NT2/D1 (cell line): ENCODE results near the gene IMMP2L.

Experiments used
- DNase-seq: peaks from one replicate; pipeline ENCODE4 v3.0.0-alpha.2; 2011; ENCODE audit warnings: low read depth, low spot score
- H3K27me3 ChIP-seq: 2 replicates; pipeline ENCODE4 v1.6.0; 2011; ENCODE audit warnings: mild to moderate bottlenecking; ENCODE audit not compliant: insufficient read length, insufficient read depth
- H3K36me3 ChIP-seq: 2 replicates; pipeline ENCODE4 v1.6.1; 2011; ENCODE audit warnings: mild to moderate bottlenecking, low read length, mixed read lengths; ENCODE audit not compliant: insufficient read depth, insufficient read length
- H3K4me1 ChIP-seq: 2 replicates; pipeline ENCODE4 v1.5.1; 2011; ENCODE audit not compliant: insufficient read depth, insufficient read length
- H3K4me3 ChIP-seq: 2 replicates; pipeline ENCODE4 v1.5.1; 2011; ENCODE audit warnings: low read depth; ENCODE audit not compliant: insufficient read length
- H3K9ac ChIP-seq: 2 replicates; pipeline ENCODE4 v1.6.0; 2011; ENCODE audit warnings: low read depth; ENCODE audit not compliant: insufficient read length
- H3K9me3 ChIP-seq: 2 replicates; pipeline ENCODE4 v1.5.1; 2011; ENCODE audit warnings: mild to moderate bottlenecking, low read length; ENCODE audit not compliant: insufficient read depth
- SUZ12 ChIP-seq: IDR thresholded peaks from 2 replicates; pipeline ENCODE4 v1.6.1; 2011; ENCODE audit not compliant: insufficient read length, insufficient read depth; ENCODE audit errors: extremely low read depth
- YY1 ChIP-seq: IDR thresholded peaks from 2 replicates; pipeline ENCODE4 v1.6.1; 2011; ENCODE audit not compliant: insufficient read length, insufficient read depth
- ZNF274 ChIP-seq: IDR thresholded peaks from 2 replicates; pipeline ENCODE4 v1.6.1; 2011; ENCODE audit warnings: mild to moderate bottlenecking, low read depth, low read length

The IMMP2L gene

DNA sequence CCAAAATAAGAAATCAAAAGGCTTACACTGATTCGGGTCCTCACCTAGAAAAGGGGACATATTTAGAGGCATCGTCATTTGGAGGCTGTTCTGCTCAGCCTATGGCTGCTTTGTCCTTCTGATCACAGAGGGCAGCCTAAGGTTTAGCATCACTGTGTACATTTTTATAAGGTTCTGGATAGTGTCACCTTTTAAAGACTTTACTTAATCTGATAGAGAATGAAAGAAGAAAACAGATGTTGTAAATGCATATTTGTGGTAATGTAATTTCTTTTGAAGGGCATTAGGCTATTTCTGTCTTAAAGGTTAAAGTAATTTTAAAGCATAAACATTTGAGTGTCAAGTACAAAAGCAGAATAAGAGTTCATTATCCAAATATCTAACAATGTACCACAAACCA lies 916.7 kb downstream of the IMMP2L start:
- Histone ChIP-seq H3K27me3 (no peaks in the 10 kb centered on the region), H3K9ac (no peak overlapping the region), H3K4me3 (no peak overlapping the region), H3K4me1 (no peaks in the 10 kb centered on the region), H3K36me3 (no peaks in the 10 kb centered on the region), H3K9me3 (no peaks in the 10 kb centered on the region)
- TF ChIP-seq YY1 (no peak), ZNF274 (no peak), SUZ12 (no peak)
- no peak for DNase-seq

DNA sequence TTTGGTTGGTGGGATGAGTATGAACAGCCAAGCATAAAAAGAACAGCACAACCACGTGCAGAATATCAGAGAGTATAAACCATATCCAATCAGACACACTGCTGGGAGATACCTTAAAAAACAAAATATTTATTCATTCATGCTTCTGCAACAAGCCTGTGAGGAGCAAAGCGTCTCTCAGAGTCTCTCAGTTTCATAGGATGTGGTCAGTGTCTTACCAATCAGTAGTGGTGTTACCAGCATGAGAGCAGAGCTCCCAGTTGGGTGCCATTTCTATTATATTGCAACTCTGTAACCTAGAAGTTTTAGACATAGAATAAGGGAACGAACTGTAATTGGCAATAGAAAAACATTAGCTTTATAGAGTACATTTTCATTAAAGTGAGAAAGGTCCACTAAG lies 917.2 kb downstream of the IMMP2L start:
- Histone ChIP-seq H3K9ac (no peak overlapping the region), H3K9me3 (no peaks in the 10 kb centered on the region), H3K36me3 (no peaks in the 10 kb centered on the region), H3K27me3 (no peaks in the 10 kb centered on the region), H3K4me3 (no peak overlapping the region), H3K4me1 (no peaks in the 10 kb centered on the region)
- no peak for TF ChIP-seq ZNF274
- no peak for DNase-seq

DNA sequence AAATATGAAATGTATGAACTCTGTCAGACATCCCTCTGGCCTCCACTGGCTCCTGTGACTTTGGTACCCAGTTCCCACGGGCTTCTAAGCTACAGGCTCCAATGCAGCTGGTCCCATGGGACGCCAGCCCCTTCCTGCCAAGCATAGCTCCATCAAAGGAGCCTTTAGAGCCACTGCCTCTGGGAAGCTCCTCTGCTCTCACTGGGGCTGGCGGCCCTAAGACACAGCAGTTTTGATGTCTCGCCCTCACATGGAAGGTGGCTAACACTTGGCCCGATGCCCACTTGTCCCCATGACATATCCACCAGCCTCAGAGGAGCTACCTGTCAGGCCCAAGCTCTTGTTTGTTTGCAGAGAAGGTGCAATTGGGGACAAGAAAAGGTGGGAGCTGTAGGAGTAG lies 925.0 kb downstream of the IMMP2L start:
- DNase-seq: no peak
- Histone ChIP-seq H3K9ac (no peak overlapping the region), H3K4me1 (no peaks in the 10 kb centered on the region), H3K9me3 (no peaks in the 10 kb centered on the region; the same call in 1 of the 2 replicates), H3K27me3 (no peaks in the 10 kb centered on the region), H3K4me3 (no peak overlapping the region), H3K36me3 (no peaks in the 10 kb centered on the region)
- TF ChIP-seq YY1 (no peak), ZNF274 (no peak), SUZ12 (no peak)

DNA sequence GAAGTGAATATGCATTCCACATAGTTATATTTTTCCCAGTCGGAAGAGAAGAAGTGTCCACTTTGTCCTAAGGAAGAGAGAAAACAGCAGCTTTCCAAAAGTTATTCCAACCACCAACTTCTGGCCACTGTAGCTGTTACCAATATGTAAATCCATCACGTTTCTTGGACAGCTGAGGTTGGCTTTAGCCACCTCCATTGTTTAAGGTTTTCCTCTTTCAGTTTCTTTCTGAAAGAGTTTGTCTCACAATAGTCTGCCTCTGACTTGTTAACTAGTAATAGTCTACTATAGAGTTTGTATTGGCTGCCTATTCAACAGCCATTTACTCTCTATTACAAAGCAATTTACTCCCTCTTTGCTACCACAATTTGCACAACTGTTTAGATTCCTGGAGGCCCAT lies 929.0 kb downstream of the IMMP2L start:
- Histone ChIP-seq H3K9me3 (no peaks in the 10 kb centered on the region; the same call in 1 of the 2 replicates), H3K36me3 (no peaks in the 10 kb centered on the region), H3K4me1 (no peaks in the 10 kb centered on the region), H3K9ac (no peak overlapping the region), H3K27me3 (no peaks in the 10 kb centered on the region), H3K4me3 (no peak overlapping the region)
- TF ChIP-seq YY1 (no peak), SUZ12 (no peak), ZNF274 (no peak)
- DNase-seq: no peak

DNA sequence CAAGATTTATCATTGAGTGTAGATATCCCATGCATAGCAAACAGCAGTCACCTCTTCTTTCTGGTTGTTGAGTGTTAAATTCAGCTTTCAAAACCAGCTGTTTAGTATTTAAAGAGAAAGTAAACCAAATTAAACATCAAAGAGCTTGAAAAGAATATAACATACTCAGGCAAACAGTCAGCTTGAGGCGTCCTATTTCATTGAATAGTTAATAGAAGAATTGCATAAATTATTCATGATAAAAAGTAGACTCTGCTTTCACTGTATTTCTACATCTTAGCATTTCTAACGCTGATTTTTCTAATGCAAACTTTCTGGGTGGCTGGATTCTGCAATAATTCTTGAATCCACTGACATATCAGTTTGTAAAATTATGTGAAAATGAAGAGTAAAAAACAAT lies 935.9 kb downstream of the IMMP2L start:
- Histone ChIP-seq H3K36me3 (no peaks in the 10 kb centered on the region), H3K27me3 (no peaks in the 10 kb centered on the region), H3K4me3 (no peak overlapping the region), H3K9me3 (no peaks in the 10 kb centered on the region), H3K9ac (no peak overlapping the region), H3K4me1 (no peaks in the 10 kb centered on the region)
- DNase-seq: no peak
- TF ChIP-seq YY1: no peak
- TF ChIP-seq ZNF274: no peak
- no peak for TF ChIP-seq SUZ12

GRCh38 chr7:110625294-110625693 lies 937.0 kb downstream of the IMMP2L start:
- H3K4me3 ChIP-seq: no peak overlapping the region
- H3K27me3 ChIP-seq: no peaks in the 10 kb centered on the region
- H3K9me3 ChIP-seq: no peaks in the 10 kb centered on the region
- TF ChIP-seq ZNF274 (no peak), YY1 (no peak), SUZ12 (no peak)
- DNase-seq: no peak
- H3K4me1 ChIP-seq: no peaks in the 10 kb centered on the region
- no peak overlapping the region for H3K9ac ChIP-seq
- H3K36me3 ChIP-seq: no peaks in the 10 kb centered on the region

- no peaks in the 10 kb centered on the region for H3K4me1 ChIP-seq
- no peak overlapping the region for H3K9ac ChIP-seq
- no peak for DNase-seq
- H3K4me3 ChIP-seq: no peak overlapping the region
- TF ChIP-seq SUZ12 (no peak), ZNF274 (no peak), YY1 (no peak)
- no peaks in the 10 kb centered on the region for H3K27me3 ChIP-seq
- H3K9me3 ChIP-seq: no peaks in the 10 kb centered on the region
- no peaks in the 10 kb centered on the region for H3K36me3 ChIP-seq
These were observed 938.9 kb downstream of the IMMP2L start for GRCh38 chr7:110623436-110623835.

DNA sequence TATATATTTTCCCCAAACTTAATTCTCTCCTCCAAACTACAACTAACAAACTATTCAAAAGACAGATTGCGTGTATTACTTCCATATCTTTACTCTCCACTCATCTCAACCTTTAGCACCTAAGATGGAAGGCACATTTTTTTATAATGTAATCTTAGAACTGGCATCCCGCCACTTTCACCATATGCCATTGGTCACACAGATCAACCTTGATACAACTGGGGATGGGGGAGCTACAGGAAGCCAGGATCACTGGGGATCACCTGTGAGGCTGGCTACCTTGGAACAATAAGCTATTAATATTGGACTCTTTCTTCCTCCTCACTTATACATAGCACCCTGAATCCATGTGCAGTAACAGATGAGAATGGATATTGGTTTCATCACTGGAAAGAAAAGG lies 941.0 kb downstream of the IMMP2L start:
- no peak for TF ChIP-seq ZNF274
- no peak for TF ChIP-seq SUZ12
- no peak for TF ChIP-seq YY1
- Histone ChIP-seq H3K36me3 (no peaks in the 10 kb centered on the region), H3K9me3 (no peaks in the 10 kb centered on the region), H3K9ac (no peak overlapping the region), H3K4me3 (no peak overlapping the region), H3K27me3 (no peaks in the 10 kb centered on the region), H3K4me1 (no peaks in the 10 kb centered on the region)
- DNase-seq: no peak
